Right cardiac atrium (tissue), 5 donors: ENCODE results near the gene FGF14. TPM values are rescaled to one million over a fixed set of nuclear protein-coding genes. Genes with fewer than 3 reads are reported as not detected.
A peak's percentile ranks its signal among the peaks of the same experiment; 100 is the strongest.

Experiments used
- ATAC-seq, 2 donors: fragments of 200-7000 bp; cut with Tn5 transposase; one replicate each; pipeline versions ENCODE4 v1.8.0 to v1.9.1; 2020; ENCODE audit warnings: moderate library complexity in 2 of 2, mild to moderate bottlenecking in 1 of 2
- DNase-seq, 3 donors: peaks; one replicate each; pipeline ENCODE4 v3.0.0-alpha.2; 2020
- H3K27ac ChIP-seq: one replicate; pipeline ENCODE4 v1.5.1; 2013; ENCODE audit warnings: mild to moderate bottlenecking, low read length, control low read depth, moderate library complexity
- H3K27me3 ChIP-seq: one replicate; pipeline ENCODE4 v1.6.1; 2013; ENCODE audit not compliant: control insufficient read depth, insufficient read depth
- H3K4me1 ChIP-seq: one replicate; pipeline ENCODE4 v1.6.1; 2013; ENCODE audit warnings: low read length; ENCODE audit not compliant: control insufficient read depth, insufficient read depth
- H3K4me3 ChIP-seq: one replicate; pipeline ENCODE4 v1.5.1; 2013; ENCODE audit warnings: low read length, control low read depth
- H3K9me3 ChIP-seq: one replicate; pipeline ENCODE4 v1.6.1; 2013; ENCODE audit warnings: low read length; ENCODE audit not compliant: control insufficient read depth
- WGBS: extraction: QIAGEN DNeasy Blood & Tissue Kit; methylation state at CpG from one replicate; pipeline ENCODE4 v1.1.7; 2013; 5-methylcytosine and 5-hydroxymethylcytosine counted together
- intact Hi-C, 4 donors: fragments of 100-400 bp; cut with DNase I; formaldehyde crosslinking; loops; one replicate each; pipeline versions ENCODE4 v1.11.0 to v1.14.0; 2022 to 2023
- polyA plus RNA-seq: library from polyadenylated mRNA; stranded (reverse); fragments of 200-250 nt; gene quantifications from one replicate; pipeline ENCODE4 v1.2.3, GENCODE V29; 2013
- total RNA-seq, 4 donors: library from RNA; stranded (reverse); fragmentation: NEBNext Ultra II Directional; extraction: Animal tissue kit (Norgen Biotek cat#: 25700); gene quantifications; one replicate each; pipeline ENCODE4 v1.2.1, GENCODE V29; 2021
- donor health status: healthy with polysubstance abuse.
- donor health status: DM: no; HTN: yes; CAD: no.
- donor health status: DM: no; HTN: no; CAD: no.
- donor health status: DM: no; HTN: yes; CAD: no; lungs with severe emphysema.
- donor health status: DM: yes; HTN: yes; CAD: no.

FGF14 gene
- total and polyA plus RNA-seq, 5 donors, result 0.54 to 4.9 (median 3.0) TPM

GRCh38 chr13:101949681-101950080, 452.2 kb downstream of the FGF14 start:
- Histone ChIP-seq H3K9me3 (no peaks in the 10 kb centered on the region), H3K27me3 (no peaks in the 10 kb centered on the region), H3K4me3 (no peak overlapping the region), H3K4me1 (no peaks in the 10 kb centered on the region), H3K27ac (no peak overlapping the region)
- intact Hi-C loops, result loop anchor here (10.0 kb wide), 3 partner anchors 145 to 605 kb away; no protein-coding TSS in a partner anchor
- no peak for DNase-seq
- ATAC-seq, result no peak

GRCh38 chr13:101946401-101946800, 455.4 kb downstream of the FGF14 start:
- ATAC-seq (no peak), DNase-seq (no peak)
- Histone ChIP-seq H3K4me3 (no peak overlapping the region), H3K27me3 (no peaks in the 10 kb centered on the region), H3K27ac (no peak overlapping the region), H3K4me1 (no peaks in the 10 kb centered on the region), H3K9me3 (no peaks in the 10 kb centered on the region)
- intact Hi-C loops, result loop anchor here (10.0 kb wide), 3 partner anchors 148 to 608 kb away; no protein-coding TSS in a partner anchor

GRCh38 chr13:101945435-101945834, 456.4 kb downstream of the FGF14 start:
- 63% methylated on average over 6 of the region's 6 CpGs for WGBS
- intact Hi-C loops, result loop anchor here (10.0 kb wide), 3 partner anchors 149 to 609 kb away; no protein-coding TSS in a partner anchor
- ATAC-seq, result no peak
- Histone ChIP-seq H3K9me3 (no peaks in the 10 kb centered on the region), H3K4me3 (no peak overlapping the region), H3K4me1 (no peaks in the 10 kb centered on the region), H3K27ac (no peak overlapping the region), H3K27me3 (no peaks in the 10 kb centered on the region)
- no peak for DNase-seq

GRCh38 chr13:101944521-101944920, 457.3 kb downstream of the FGF14 start:
- H3K4me3 ChIP-seq, result no peak overlapping the region
- intact Hi-C loops, result loop anchor here (5.0 to 10.0 kb wide), 5 partner anchors 150 to 610 kb away; no protein-coding TSS in a partner anchor
- no peaks in the 10 kb centered on the region for H3K9me3 ChIP-seq
- H3K27me3 ChIP-seq, result no peaks in the 10 kb centered on the region
- no peak overlapping the region for H3K27ac ChIP-seq
- no peaks in the 10 kb centered on the region for H3K4me1 ChIP-seq
- ATAC-seq (no peak), DNase-seq (no peak)
- WGBS, result 57% methylated on average over 2 of the region's 2 CpGs

GRCh38 chr13:101942535-101943157, 459.2 kb downstream of the FGF14 start:
- Histone ChIP-seq H3K27me3 (no peaks in the 10 kb centered on the region), H3K4me3 (no peak overlapping the region), H3K9me3 (no peaks in the 10 kb centered on the region), H3K27ac (no peak overlapping the region), H3K4me1 (no peaks in the 10 kb centered on the region)
- WGBS, result 52% methylated on average over 2 of the region's 2 CpGs
- ATAC-seq (peak; percentile 34 to 36), DNase-seq (no peak)
- intact Hi-C loops, result loop anchor here (2.0 to 10.0 kb wide), 6 partner anchors 152 to 612 kb away; no protein-coding TSS in a partner anchor

GRCh38 chr13:101942038-101942437, 459.8 kb downstream of the FGF14 start:
- H3K27ac ChIP-seq, result no peak overlapping the region
- intact Hi-C loops, result loop anchor here (2.0 to 10.0 kb wide), 6 partner anchors 153 to 613 kb away; no protein-coding TSS in a partner anchor
- H3K4me1 ChIP-seq, result no peaks in the 10 kb centered on the region
- no peaks in the 10 kb centered on the region for H3K9me3 ChIP-seq
- no peaks in the 10 kb centered on the region for H3K27me3 ChIP-seq
- H3K4me3 ChIP-seq, result no peak overlapping the region
- DNase-seq (no peak), ATAC-seq (peak; percentile 85 to 90)
- WGBS, result 0% methylated on average over 1 of the region's 1 CpG

GRCh38 chr13:101941095-101941783, 460.6 kb downstream of the FGF14 start:
- Histone ChIP-seq H3K27ac (no peak overlapping the region), H3K4me3 (no peak overlapping the region), H3K9me3 (no peaks in the 10 kb centered on the region), H3K4me1 (no peaks in the 10 kb centered on the region), H3K27me3 (no peaks in the 10 kb centered on the region)
- intact Hi-C loops, result loop anchor here (5.0 to 10.0 kb wide), 5 partner anchors 154 to 614 kb away; no protein-coding TSS in a partner anchor
- 52% methylated on average over 2 of the region's 2 CpGs for WGBS
- DNase-seq (no peak), ATAC-seq (no peak)

GRCh38 chr13:101939370-101939769, 462.5 kb downstream of the FGF14 start:
- Histone ChIP-seq H3K27me3 (no peaks in the 10 kb centered on the region), H3K4me1 (no peaks in the 10 kb centered on the region), H3K9me3 (no peaks in the 10 kb centered on the region), H3K4me3 (no peak overlapping the region), H3K27ac (no peak overlapping the region)
- ATAC-seq (no peak), DNase-seq (no peak)
- 42% methylated on average over 2 of the region's 2 CpGs for WGBS
- intact Hi-C loops, result loop anchor here in 1 of 4 donors (5.0 kb wide), 1 partner anchor 518 kb away; no protein-coding TSS in a partner anchor

GRCh38 chr13:101935828-101936227, 466.0 kb downstream of the FGF14 start:
- Histone ChIP-seq H3K4me3 (no peak overlapping the region), H3K27me3 (no peaks in the 10 kb centered on the region), H3K9me3 (no peaks in the 10 kb centered on the region), H3K4me1 (no peaks in the 10 kb centered on the region), H3K27ac (no peak overlapping the region)
- ATAC-seq, result no peak
- DNase-seq, result no peak
- 80% methylated on average over 2 of the region's 2 CpGs for WGBS
- intact Hi-C loops, result loop anchor here in 1 of 4 donors (5.0 kb wide), 1 partner anchor 521 kb away; no protein-coding TSS in a partner anchor

- DNase-seq (no peak), ATAC-seq (no peak)
- intact Hi-C loops, result no loop called here
- Histone ChIP-seq H3K4me1 (no peaks in the 10 kb centered on the region), H3K9me3 (no peaks in the 10 kb centered on the region), H3K27ac (no peak overlapping the region), H3K27me3 (no peaks in the 10 kb centered on the region), H3K4me3 (no peak overlapping the region)
- 49% methylated on average over 3 of the region's 3 CpGs for WGBS
Observed at GRCh38 chr13:101931186-101931585, 470.7 kb downstream of the FGF14 start.

- Histone ChIP-seq H3K27ac (no peak overlapping the region), H3K9me3 (no peaks in the 10 kb centered on the region), H3K4me3 (no peak overlapping the region), H3K27me3 (no peaks in the 10 kb centered on the region), H3K4me1 (no peaks in the 10 kb centered on the region)
- peak in 1 of 2 donors; percentile 19 for ATAC-seq
- intact Hi-C loops, result no loop called here
- DNase-seq, result no peak
- 63% methylated on average over 2 of the region's 2 CpGs for WGBS
Observed at GRCh38 chr13:101930331-101930730, 471.5 kb downstream of the FGF14 start.
